ENCODE measurements around the gene MINDY2.

Gene MINDY2

GRCh38 chr15:58867926-58868325, 96.8 kb downstream of the MINDY2 start:
- no peak for DNase-seq (ENCODE audit: low read depth)
- no peak for TF ChIP-seq CTCF (IDR thresholded peaks at IDR 0.05; ENCODE audit: control insufficient read depth, extremely low read depth, insufficient read depth)
- no peak overlapping the region for H3K4me3 ChIP-seq (ENCODE audit: low read depth, low read length)

GRCh38 chr15:58870451-58870850, 99.3 kb downstream of the MINDY2 start:
- DNase-seq (ENCODE audit: low read depth), result no peak
- TF ChIP-seq CTCF (IDR thresholded peaks at IDR 0.05; ENCODE audit: control insufficient read depth, extremely low read depth, insufficient read depth), result no peak
- H3K4me3 ChIP-seq (ENCODE audit: low read depth, low read length), result no peak overlapping the region

DNA sequence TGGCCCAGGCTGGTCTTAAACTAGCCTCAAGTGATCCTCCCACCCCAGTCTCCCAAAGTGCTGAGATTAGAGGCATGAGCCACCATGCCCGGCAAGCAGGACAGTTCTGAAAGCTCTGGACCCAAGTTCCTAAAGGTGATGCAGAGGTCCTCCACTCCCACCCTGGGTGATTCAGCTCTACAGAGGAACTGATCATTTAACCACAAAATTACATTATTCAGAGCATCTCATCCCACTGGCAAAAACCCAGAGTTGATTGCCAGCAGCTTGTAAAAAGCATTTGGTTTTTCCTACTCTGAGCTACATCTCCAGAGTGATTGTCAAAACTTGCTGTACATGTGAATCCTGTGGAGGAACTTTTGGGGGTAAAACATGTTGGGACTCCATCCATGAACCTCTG, 102.2 kb downstream of the MINDY2 start:
- no peak overlapping the region for H3K4me3 ChIP-seq (ENCODE audit: low read depth, low read length)
- no peak for TF ChIP-seq CTCF (IDR thresholded peaks at IDR 0.05; ENCODE audit: control insufficient read depth, extremely low read depth, insufficient read depth)
- DNase-seq (ENCODE audit: low read depth), result no peak

DNA sequence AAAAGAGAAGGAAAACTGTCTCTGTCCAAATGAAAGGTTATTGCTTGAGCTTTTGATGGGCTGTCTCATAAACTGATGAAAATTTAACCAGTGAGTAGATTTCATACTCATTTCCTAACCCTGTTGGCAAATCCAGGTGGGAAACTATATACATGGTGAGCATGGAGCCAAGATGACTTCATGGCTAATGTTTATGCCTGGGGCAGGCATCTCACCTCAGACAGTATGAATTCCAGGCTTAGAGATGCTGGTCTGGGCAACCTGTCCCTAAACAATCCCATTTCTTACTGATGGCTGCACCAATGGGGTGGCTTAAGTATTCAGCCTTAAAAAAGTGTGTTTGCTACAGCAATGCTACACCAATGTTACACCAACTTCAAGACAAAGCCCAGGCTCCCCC, 104.2 kb downstream of the MINDY2 start:
- DNase-seq (ENCODE audit: low read depth), result no peak
- no peak overlapping the region for H3K4me3 ChIP-seq (ENCODE audit: low read depth, low read length)
- no peak for TF ChIP-seq CTCF (IDR thresholded peaks at IDR 0.05; ENCODE audit: control insufficient read depth, extremely low read depth, insufficient read depth)

- no peak for DNase-seq (ENCODE audit: low read depth)
- H3K4me3 ChIP-seq (ENCODE audit: low read depth, low read length), result no peak overlapping the region
- TF ChIP-seq CTCF (IDR thresholded peaks at IDR 0.05; ENCODE audit: control insufficient read depth, extremely low read depth, insufficient read depth), result no peak
Observed at GRCh38 chr15:58876306-58877106, 105.4 kb downstream of the MINDY2 start.

DNA sequence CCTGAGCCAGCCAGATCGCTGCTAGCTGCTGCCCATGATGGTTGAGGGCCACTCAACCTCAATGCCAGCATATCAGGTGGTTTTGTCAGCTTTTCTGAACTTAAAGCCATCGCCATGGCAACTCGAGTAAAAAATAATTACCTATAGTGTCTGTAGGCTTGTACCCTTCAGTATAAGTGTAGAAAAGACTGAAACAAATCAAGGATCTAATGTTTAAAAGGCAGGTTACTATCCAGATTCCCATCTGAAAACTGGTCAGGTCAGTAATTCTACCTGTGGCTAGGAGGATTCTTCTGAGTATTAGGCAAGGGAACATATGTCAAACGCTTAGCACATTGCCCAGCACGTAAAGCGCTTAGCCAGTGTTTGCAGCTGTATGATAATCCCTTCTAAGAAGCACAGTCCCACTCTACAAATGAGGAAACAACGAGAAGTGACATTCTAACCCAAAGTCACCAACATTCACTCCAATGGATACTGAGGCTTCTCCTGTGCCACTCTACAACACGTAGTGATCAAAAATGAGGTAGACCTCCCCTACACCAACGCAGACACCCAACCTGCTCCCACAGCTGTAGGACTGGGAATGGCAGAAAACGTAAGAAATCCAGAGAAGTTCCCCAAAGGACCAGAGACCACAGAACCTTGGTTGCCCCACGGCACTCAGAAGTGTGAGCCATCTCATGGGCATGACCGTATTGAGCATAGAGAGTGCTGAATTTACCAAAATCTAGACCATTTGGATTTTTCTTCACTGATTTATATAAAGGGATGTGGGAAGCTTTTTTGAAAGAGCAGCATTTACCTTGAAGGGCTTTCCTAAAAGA, 107.1 kb downstream of the MINDY2 start:
- TF ChIP-seq CTCF (IDR thresholded peaks at IDR 0.05; ENCODE audit: control insufficient read depth, extremely low read depth, insufficient read depth), result no peak
- DNase-seq (ENCODE audit: low read depth), result no peak
- no peak overlapping the region for H3K4me3 ChIP-seq (ENCODE audit: low read depth, low read length)

All from LNCaP clone FGC (cell line).